Upper lobe of left lung (tissue), 6 donors: ENCODE measurements around the gene KMT2A. TPM values are rescaled to one million over a fixed set of nuclear protein-coding genes. Genes with fewer than 3 reads are reported as not detected.

ENCODE experiments used
- ATAC-seq, 2 donors: fragments of 200-7000 bp; cut with Tn5 transposase; one replicate each; pipeline ENCODE4 v1.9.1; 2022; ENCODE audit warnings: mild to moderate bottlenecking in 2 of 2, moderate library complexity in 2 of 2; ENCODE audit not compliant: low FRiP score in 2 of 2
- DNase-seq, 2 donors: peaks; one replicate each; pipeline ENCODE4 v3.0.0-alpha.2; 2019 to 2020
- H3K27ac ChIP-seq, 4 donors: fragments of 200-600 bp; sonication (generic); one replicate each; pipeline ENCODE4 v1.5.1; 2016 to 2019
- H3K27me3 ChIP-seq, 4 donors: fragments of 200-600 bp; sonication (generic); one replicate each; pipeline ENCODE4 v1.5.1; 2017 to 2019
- H3K36me3 ChIP-seq, 4 donors: fragments of 200-600 bp; sonication (generic); one replicate each; pipeline ENCODE4 v1.5.1; 2016 to 2019
- H3K4me1 ChIP-seq, 4 donors: fragments of 200-600 bp; sonication (generic); one replicate each; pipeline ENCODE4 v1.5.1; 2018 to 2019
- H3K4me3 ChIP-seq, 4 donors: fragments of 200-600 bp; sonication (generic); one replicate each; pipeline ENCODE4 v1.5.1; 2017 to 2019; ENCODE audit warnings: mild to moderate bottlenecking in 2 of 4, moderate library complexity in 1 of 4
- H3K9me3 ChIP-seq, 4 donors: fragments of 200-600 bp; sonication (generic); one replicate each; pipeline ENCODE4 v1.5.1; 2018 to 2019
- CTCF ChIP-seq, 6 experiments: fragments of 450-650 bp in 4 of 6; fragments of 200-600 bp in 2 of 6; sonication (generic) in 2 of 6; IDR thresholded peaks; one replicate each; pipeline ENCODE4 v1.5.1; 2016 to 2019; ENCODE audit warnings: antibody characterized with exemption in 6 of 6
- EP300 ChIP-seq, 4 donors: sonication (generic); formaldehyde crosslinking; IDR thresholded peaks; one replicate each; pipeline ENCODE4 v1.5.1; 2017; ENCODE audit warnings: antibody characterized with exemption in 4 of 4, control low read depth in 2 of 4
- POLR2A ChIP-seq, 4 donors: fragments of 450-650 bp; IDR thresholded peaks; one replicate each; pipeline ENCODE4 v1.5.1; 2016 to 2017; ENCODE audit warnings: antibody characterized with exemption in 4 of 4, mild to moderate bottlenecking in 2 of 4
- POLR2AphosphoS5 ChIP-seq, 2 donors: sonication (generic); formaldehyde crosslinking; IDR thresholded peaks; one replicate each; pipeline ENCODE4 v1.5.1; 2017; ENCODE audit warnings: antibody characterized with exemption in 2 of 2
- WGBS, 2 donors: methylation state at CpG; one replicate each; pipeline ENCODE4 v1.1.5; 2017 to 2018; 5-methylcytosine and 5-hydroxymethylcytosine counted together
- total RNA-seq, 6 donors: library from RNA; depleted of rRNA in 4 of 6; stranded (reverse); fragments of >200 nt in 4 of 6; gene quantifications; one replicate each; pipeline versions ENCODE4 v1.1.0 to v1.2.1, GENCODE V29; 2016 to 2021
- donor health status: DM: no; HTN: no; CAD: no; lungs with moderate emphysema.
- donor health status: DM: no; HTN: yes; CAD: no; lungs with severe emphysema.

Gene KMT2A
- total RNA-seq, 6 donors from 2014 or later: 42.0 to 97.1 (median 58.4) TPM

- H3K4me1 ChIP-seq: no peaks in the 10 kb centered on the region
- no peaks in the 10 kb centered on the region for H3K9me3 ChIP-seq
- peaks cover 39 to 87% (median 64%) of the 10 kb centered on the region in 4 donors for H3K36me3 ChIP-seq
- DNase-seq (no peak), ATAC-seq (no peak)
- no peaks in the 10 kb centered on the region for H3K27me3 ChIP-seq
- 83 to 91% methylated on average over 4 of the region's 4 CpGs for WGBS, 2 donors
- no peak overlapping the region for H3K27ac ChIP-seq
- no peak for TF ChIP-seq EP300 (IDR thresholded peaks at IDR 0.05)
- no peak overlapping the region for H3K4me3 ChIP-seq
These were observed 54.7 kb downstream of the KMT2A start for GRCh38 chr11:118491041-118491440.

GRCh38 chr11:118497831-118498230, 61.5 kb downstream of the KMT2A start:
- peaks cover 66 to 100% (median 89%) of the 10 kb centered on the region in 4 donors for H3K36me3 ChIP-seq
- no peak overlapping the region for H3K27ac ChIP-seq
- ATAC-seq (no peak), DNase-seq (no peak)
- no peak overlapping the region for H3K4me3 ChIP-seq
- H3K27me3 ChIP-seq: no peaks in the 10 kb centered on the region
- no peak for TF ChIP-seq CTCF (IDR thresholded peaks at IDR 0.05)
- TF ChIP-seq POLR2A (IDR thresholded peaks at IDR 0.05): no peak
- TF ChIP-seq POLR2AphosphoS5 (IDR thresholded peaks at IDR 0.05): no peak
- TF ChIP-seq EP300 (IDR thresholded peaks at IDR 0.05): no peak
- no peaks in the 10 kb centered on the region for H3K4me1 ChIP-seq
- WGBS, 2 donors: 87 to 93% methylated on average over 4 of the region's 4 CpGs
- H3K9me3 ChIP-seq: no peaks in the 10 kb centered on the region

- H3K9me3 ChIP-seq: no peaks in the 10 kb centered on the region
- H3K27ac ChIP-seq: no peak overlapping the region
- 51 to 57% methylated on average over 3 of the region's 3 CpGs for WGBS, 2 donors
These were observed 66.9 kb downstream of the KMT2A start for GRCh38 chr11:118503216-118503615.

GRCh38 chr11:118511601-118512000, 75.3 kb downstream of the KMT2A start:
- Histone ChIP-seq H3K27ac (no peak overlapping the region), H3K36me3 (peaks cover 49 to 100% (median 83%) of the 10 kb centered on the region in 4 donors), H3K4me1 (no peaks in the 10 kb centered on the region), H3K9me3 (no peaks in the 10 kb centered on the region), H3K4me3 (no peak overlapping the region), H3K27me3 (no peaks in the 10 kb centered on the region)
- ATAC-seq (no peak), DNase-seq (no peak)
- WGBS, 2 donors: 93 to 95% methylated on average over 5 of the region's 5 CpGs
- TF ChIP-seq POLR2AphosphoS5 (IDR thresholded peaks at IDR 0.05) (no peak), CTCF (IDR thresholded peaks at IDR 0.05) (no peak), EP300 (IDR thresholded peaks at IDR 0.05) (no peak), POLR2A (IDR thresholded peaks at IDR 0.05) (no peak)

More at GRCh38 chr11:118503216-118503615, 66.9 kb downstream of the KMT2A start:
- no peak for ATAC-seq
- TF ChIP-seq POLR2AphosphoS5 (IDR thresholded peaks at IDR 0.05) (no peak), POLR2A (IDR thresholded peaks at IDR 0.05) (no peak), EP300 (IDR thresholded peaks at IDR 0.05) (no peak), CTCF (IDR thresholded peaks at IDR 0.05) (no peak)
- no peaks in the 10 kb centered on the region for H3K4me1 ChIP-seq
- H3K36me3 ChIP-seq: peaks cover 56 to 100% (median 96%) of the 10 kb centered on the region in 4 donors
- no peak for DNase-seq
- H3K27me3 ChIP-seq: no peaks in the 10 kb centered on the region
- H3K4me3 ChIP-seq: no peak overlapping the region

- WGBS, 2 donors: 44 to 51% methylated on average over 7 of the region's 7 CpGs
- DNase-seq: no peak
- peaks cover 45 to 94% (median 64%) of the 10 kb centered on the region in 4 donors for H3K36me3 ChIP-seq
- H3K4me1 ChIP-seq: no peaks in the 10 kb centered on the region
- H3K27me3 ChIP-seq: no peaks in the 10 kb centered on the region
- TF ChIP-seq CTCF (IDR thresholded peaks at IDR 0.05) (no peak), EP300 (IDR thresholded peaks at IDR 0.05) (no peak), POLR2A (IDR thresholded peaks at IDR 0.05) (no peak), POLR2AphosphoS5 (IDR thresholded peaks at IDR 0.05) (no peak)
- H3K9me3 ChIP-seq: no peaks in the 10 kb centered on the region
- no peak overlapping the region for H3K4me3 ChIP-seq
- no peak for ATAC-seq
- no peak overlapping the region for H3K27ac ChIP-seq
These were observed 77.8 kb downstream of the KMT2A start for GRCh38 chr11:118514103-118514502.
